Mononuclear cell (primary cell): ENCODE results near the gene INSC. TPM values are rescaled to one million over a fixed set of nuclear protein-coding genes. Genes with fewer than 3 reads are reported as not detected.
"Not testable (repeated sequence)": the region's sequence is repeated elsewhere in the genome, so short reads cannot be mapped to it uniquely, and the experiment has no call there.

Source experiments
- H3K27me3 ChIP-seq: 2 replicates; pipeline ENCODE4 v1.6.0; 2011; ENCODE audit warnings: low read length, control low read depth; ENCODE audit not compliant: insufficient read depth
- H3K4me1 ChIP-seq: 2 replicates; pipeline ENCODE4 v1.5.1; 2011; ENCODE audit warnings: mild to moderate bottlenecking, low read length, control low read depth; ENCODE audit not compliant: insufficient read depth
- H3K4me3 ChIP-seq: 2 replicates; pipeline ENCODE4 v1.5.1; 2011; ENCODE audit warnings: mild to moderate bottlenecking, low read length, moderate library complexity
- H3K9me3 ChIP-seq: 2 replicates; pipeline ENCODE4 v1.5.1; 2011; ENCODE audit warnings: low read depth, mild to moderate bottlenecking, control low read depth, low read length
- total RNA-seq: library from RNA; depleted of rRNA; stranded (reverse); fragments of >200 nt; gene quantifications from one replicate; pipeline ENCODE4 v1.2.3, GENCODE V29; 2012

INSC gene
- 0.10 TPM for total RNA-seq

- peaks cover 17% of the 10 kb centered on the region for H3K27me3 ChIP-seq
- H3K4me3 ChIP-seq = no peak within 1 kb of the TSS
- no peaks in the 10 kb centered on the region for H3K9me3 ChIP-seq
- peaks cover 18% of the 10 kb centered on the region for H3K4me1 ChIP-seq
These were observed at the start of gene INSC for GRCh38 chr11:15114501-15115475. TSS of gene INSC (plus strand) at chr11:15114923. CDS start at chr11:15149175, 34,252 bp downstream.

- Histone ChIP-seq H3K4me1 (peaks cover 18% of the 10 kb centered on the region), H3K27me3 (peaks cover 24% of the 10 kb centered on the region)
These were observed 45.0 kb upstream of the INSC start for GRCh38 chr11:15069751-15070150.

GRCh38 chr11:15071556-15072255 is 43.0 kb upstream of the INSC start:
- H3K9me3 ChIP-seq = no peaks in the 10 kb centered on the region
- peaks cover 18% of the 10 kb centered on the region for H3K4me1 ChIP-seq
- H3K4me3 ChIP-seq = no peak overlapping the region
- H3K27me3 ChIP-seq = peaks cover 24% of the 10 kb centered on the region

More at GRCh38 chr11:15069751-15070150, 45.0 kb upstream of the INSC start:
- not testable (repeated sequence) for H3K9me3 ChIP-seq, H3K4me3 ChIP-seq

- H3K27me3 ChIP-seq = peaks cover 24% of the 10 kb centered on the region
- peaks cover 18% of the 10 kb centered on the region for H3K4me1 ChIP-seq
- no peak overlapping the region for H3K4me3 ChIP-seq
- no peaks in the 10 kb centered on the region for H3K9me3 ChIP-seq
These were observed 42.1 kb upstream of the INSC start for GRCh38 chr11:15072551-15073143.

- Histone ChIP-seq H3K4me3 (no peak within 1 kb of the TSS), H3K27me3 (peaks cover 24% of the 10 kb centered on the region), H3K4me1 (peaks cover 18% of the 10 kb centered on the region), H3K9me3 (no peaks in the 10 kb centered on the region)
These were observed 41.1 kb upstream of the INSC start, which contains the start of gene CALCB for GRCh38 chr11:15073361-15074205. TSS of gene CALCB (plus strand) at chr11:15073593. CDS start at chr11:15074719, 1,126 bp downstream.

GRCh38 chr11:15074206-15075161 is 40.2 kb upstream of the INSC start:
- Histone ChIP-seq H3K4me1 (peaks cover 18% of the 10 kb centered on the region), H3K4me3 (no peak overlapping the region)

GRCh38 chr11:15075162-15075526 is 39.6 kb upstream of the INSC start:
- H3K27me3 ChIP-seq = peaks cover 24% of the 10 kb centered on the region
- peaks cover 18% of the 10 kb centered on the region for H3K4me1 ChIP-seq
- no peaks in the 10 kb centered on the region for H3K9me3 ChIP-seq
- H3K4me3 ChIP-seq = no peak overlapping the region

More at GRCh38 chr11:15074206-15075161, 40.2 kb upstream of the INSC start:
- Histone ChIP-seq H3K27me3 (peaks cover 24% of the 10 kb centered on the region), H3K9me3 (no peaks in the 10 kb centered on the region)

- Histone ChIP-seq H3K4me1 (no peaks in the 10 kb centered on the region), H3K4me3 (no peak overlapping the region), H3K27me3 (peaks cover 9% of the 10 kb centered on the region), H3K9me3 (no peaks in the 10 kb centered on the region)
These were observed 23.5 kb upstream of the INSC start for GRCh38 chr11:15091175-15091574.

GRCh38 chr11:15091625-15092024 is 23.1 kb upstream of the INSC start:
- no peak overlapping the region for H3K4me3 ChIP-seq
- H3K9me3 ChIP-seq = no peaks in the 10 kb centered on the region
- H3K4me1 ChIP-seq = no peaks in the 10 kb centered on the region
- peaks cover 9% of the 10 kb centered on the region for H3K27me3 ChIP-seq

GRCh38 chr11:15093432-15093831 is 21.3 kb upstream of the INSC start:
- Histone ChIP-seq H3K9me3 (no peaks in the 10 kb centered on the region), H3K27me3 (peaks cover 9% of the 10 kb centered on the region), H3K4me3 (no peak overlapping the region), H3K4me1 (no peaks in the 10 kb centered on the region)

GRCh38 chr11:15095736-15096228 is 18.9 kb upstream of the INSC start:
- H3K27me3 ChIP-seq = peaks cover 3% of the 10 kb centered on the region
- no peak overlapping the region for H3K4me3 ChIP-seq
- no peaks in the 10 kb centered on the region for H3K4me1 ChIP-seq
- no peaks in the 10 kb centered on the region for H3K9me3 ChIP-seq

GRCh38 chr11:15097411-15097810 is 17.3 kb upstream of the INSC start:
- Histone ChIP-seq H3K9me3 (no peaks in the 10 kb centered on the region), H3K27me3 (peaks cover 3% of the 10 kb centered on the region), H3K4me3 (no peak overlapping the region), H3K4me1 (no peaks in the 10 kb centered on the region)

- Histone ChIP-seq H3K4me1 (no peaks in the 10 kb centered on the region), H3K4me3 (no peak overlapping the region), H3K9me3 (no peaks in the 10 kb centered on the region)
These were observed 15.5 kb upstream of the INSC start for GRCh38 chr11:15099267-15099666.

More at GRCh38 chr11:15099267-15099666, 15.5 kb upstream of the INSC start:
- peaks cover 3% of the 10 kb centered on the region for H3K27me3 ChIP-seq
